ENCODE data around the gene FN1. TPM values are rescaled to one million over a fixed set of nuclear protein-coding genes. Genes with fewer than 3 reads are reported as not detected.

The FN1 gene
- total RNA-seq, 3 donors from 2014 or later (not counting 1 experiment from before 2014, with no cell fraction given): 0.30 TPM; not detected in 2

GRCh38 chr2:215364157-215365155, 71.4 kb downstream of the FN1 start:
- H3K27me3 Mint-ChIP-seq (ENCODE audit: low read depth in 2 of 2): no peaks in the 10 kb centered on the region
- no peak overlapping the region for H3K27ac Mint-ChIP-seq
- H3K9me3 ChIP-seq (ENCODE audit: control insufficient read depth, insufficient read depth, low read length): no peaks in the 10 kb centered on the region
- H3K36me3 ChIP-seq (ENCODE audit: control insufficient read depth, insufficient read depth, low read length): no peaks in the 10 kb centered on the region
- H3K9me3 Mint-ChIP-seq: no peaks in the 10 kb centered on the region
- no peak overlapping the region for H3K27ac ChIP-seq (ENCODE audit: low read length)
- no peaks in the 10 kb centered on the region for H3K36me3 Mint-ChIP-seq
- no peak overlapping the region for H3K4me3 ChIP-seq (ENCODE audit: low read length)
- no peaks in the 10 kb centered on the region for H3K27me3 ChIP-seq (ENCODE audit: control insufficient read depth, insufficient read depth, low read length)
- no peaks in the 10 kb centered on the region for H3K4me1 Mint-ChIP-seq
- WGBS (ENCODE audit: insufficient coverage): 91% methylated on average over 8 of the region's 10 CpGs
- DNase-seq (no peak), ATAC-seq (no peak)
- TF ChIP-seq CTCF (IDR thresholded peaks at IDR 0.05): no peak
- intact Hi-C loops (cut with micrococcal nuclease): no loop called here
- no peaks in the 10 kb centered on the region for H3K4me1 ChIP-seq (ENCODE audit: control insufficient read depth, insufficient read depth, low read length)
- H3K4me3 Mint-ChIP-seq: no peak overlapping the region

DNA sequence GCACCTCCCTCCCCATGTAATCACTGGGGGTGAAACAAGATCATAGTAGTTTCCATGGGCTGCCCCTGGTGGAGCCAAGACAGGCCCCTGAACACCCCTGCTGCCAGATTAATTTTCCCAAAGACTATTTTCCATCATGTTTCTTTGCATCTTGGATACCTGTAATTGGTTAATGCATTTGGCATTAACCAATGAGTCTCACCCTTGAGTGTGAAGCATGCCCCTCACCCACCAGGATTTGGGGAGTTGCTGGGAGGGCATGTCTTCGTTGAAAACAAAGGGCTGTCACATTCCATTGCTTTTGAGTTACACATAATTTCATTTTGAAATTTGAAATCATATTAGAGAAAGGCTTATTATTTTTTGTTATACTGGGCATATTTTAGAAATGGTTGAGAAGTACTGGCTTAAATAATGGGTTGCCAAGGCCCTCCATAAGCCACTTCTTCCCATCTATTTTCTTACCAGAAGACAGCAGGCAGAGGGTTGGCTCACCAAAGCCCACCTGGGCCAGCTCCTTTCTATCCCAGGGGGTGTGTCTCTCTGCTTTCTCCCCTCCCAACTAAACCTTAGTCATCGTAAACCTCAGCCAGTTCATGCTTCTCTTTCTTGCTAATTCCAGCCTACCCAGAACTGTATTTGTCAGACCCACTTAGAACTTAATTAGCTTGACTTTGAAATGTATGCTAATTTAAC, 72.3 kb downstream of the FN1 start:
- no peak overlapping the region for H3K27ac ChIP-seq (ENCODE audit: low read length)
- WGBS (ENCODE audit: insufficient coverage): 100% methylated on average over 2 of the region's 2 CpGs
- DNase-seq (no peak), ATAC-seq (no peak)
- H3K4me3 Mint-ChIP-seq: no peak overlapping the region
- intact Hi-C loops (cut with micrococcal nuclease): no loop called here
- H3K27me3 Mint-ChIP-seq (ENCODE audit: low read depth in 2 of 2): no peaks in the 10 kb centered on the region
- no peaks in the 10 kb centered on the region for H3K9me3 ChIP-seq (ENCODE audit: control insufficient read depth, insufficient read depth, low read length)
- H3K4me1 ChIP-seq (ENCODE audit: control insufficient read depth, insufficient read depth, low read length): no peaks in the 10 kb centered on the region
- no peak overlapping the region for H3K27ac Mint-ChIP-seq
- TF ChIP-seq CTCF (IDR thresholded peaks at IDR 0.05): no peak
- H3K4me3 ChIP-seq (ENCODE audit: low read length): no peak overlapping the region
- H3K9me3 Mint-ChIP-seq: no peaks in the 10 kb centered on the region
- H3K27me3 ChIP-seq (ENCODE audit: control insufficient read depth, insufficient read depth, low read length): no peaks in the 10 kb centered on the region
- no peaks in the 10 kb centered on the region for H3K36me3 Mint-ChIP-seq
- H3K36me3 ChIP-seq (ENCODE audit: control insufficient read depth, insufficient read depth, low read length): no peaks in the 10 kb centered on the region
- H3K4me1 Mint-ChIP-seq: no peaks in the 10 kb centered on the region

GRCh38 chr2:215363039-215363438, 72.8 kb downstream of the FN1 start:
- no peak overlapping the region for H3K27ac ChIP-seq (ENCODE audit: low read length)
- H3K4me1 Mint-ChIP-seq: no peaks in the 10 kb centered on the region
- no peaks in the 10 kb centered on the region for H3K4me1 ChIP-seq (ENCODE audit: control insufficient read depth, insufficient read depth, low read length)
- H3K4me3 Mint-ChIP-seq: no peak overlapping the region
- H3K36me3 ChIP-seq (ENCODE audit: control insufficient read depth, insufficient read depth, low read length): no peaks in the 10 kb centered on the region
- no peak for ATAC-seq
- H3K27me3 ChIP-seq (ENCODE audit: control insufficient read depth, insufficient read depth, low read length): no peaks in the 10 kb centered on the region
- H3K27ac Mint-ChIP-seq: no peak overlapping the region
- no CpG with 5 or more reads among the region's 2 CpGs for WGBS (ENCODE audit: insufficient coverage)
- no peaks in the 10 kb centered on the region for H3K9me3 ChIP-seq (ENCODE audit: control insufficient read depth, insufficient read depth, low read length)
- H3K36me3 Mint-ChIP-seq: no peaks in the 10 kb centered on the region
- no peak for TF ChIP-seq CTCF (IDR thresholded peaks at IDR 0.05)
- H3K9me3 Mint-ChIP-seq: no peaks in the 10 kb centered on the region
- no peak for DNase-seq
- intact Hi-C loops (cut with micrococcal nuclease): no loop called here
- H3K27me3 Mint-ChIP-seq (ENCODE audit: low read depth in 2 of 2): no peaks in the 10 kb centered on the region
- H3K4me3 ChIP-seq (ENCODE audit: low read length): no peak overlapping the region
